C4-2B (cell line): ENCODE measurements around the gene TSPAN2.

Experiments used
- ZFX ChIP-seq: fragments of 450-650 bp; IDR thresholded peaks from 2 replicates; pipeline ENCODE4 v1.6.1; 2017
- TF ChIP-seq, protein P1 (sequence below): fragments of 450-650 bp; conservative IDR thresholded peaks from 2 replicates; pipeline ENCODE4 v1.5.1; 2017; ENCODE audit warnings: mild to moderate bottlenecking

DNA sequence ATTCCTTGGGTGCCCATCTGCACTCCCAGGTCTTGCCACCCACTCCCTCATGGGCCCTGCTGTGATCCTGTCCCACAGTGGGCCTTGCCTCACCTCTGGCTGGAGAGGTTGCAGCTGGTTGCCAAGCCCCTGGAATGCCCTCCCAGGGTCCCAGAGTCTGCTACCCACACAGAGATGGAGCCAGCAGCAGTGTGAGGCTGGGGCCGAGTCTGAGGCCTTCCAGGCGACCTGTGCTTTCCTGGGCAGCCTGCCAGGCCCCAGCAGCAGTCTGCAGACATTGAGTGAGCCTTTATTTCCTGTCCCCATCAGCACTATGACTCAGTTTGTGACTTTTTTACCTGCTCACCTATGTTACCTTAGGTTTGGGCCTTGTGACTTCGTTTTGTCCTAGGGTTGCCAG lies 25.0 kb upstream of the TSPAN2 start:
- no peak for TF ChIP-seq ZFX
- TF ChIP-seq, protein P1, sequence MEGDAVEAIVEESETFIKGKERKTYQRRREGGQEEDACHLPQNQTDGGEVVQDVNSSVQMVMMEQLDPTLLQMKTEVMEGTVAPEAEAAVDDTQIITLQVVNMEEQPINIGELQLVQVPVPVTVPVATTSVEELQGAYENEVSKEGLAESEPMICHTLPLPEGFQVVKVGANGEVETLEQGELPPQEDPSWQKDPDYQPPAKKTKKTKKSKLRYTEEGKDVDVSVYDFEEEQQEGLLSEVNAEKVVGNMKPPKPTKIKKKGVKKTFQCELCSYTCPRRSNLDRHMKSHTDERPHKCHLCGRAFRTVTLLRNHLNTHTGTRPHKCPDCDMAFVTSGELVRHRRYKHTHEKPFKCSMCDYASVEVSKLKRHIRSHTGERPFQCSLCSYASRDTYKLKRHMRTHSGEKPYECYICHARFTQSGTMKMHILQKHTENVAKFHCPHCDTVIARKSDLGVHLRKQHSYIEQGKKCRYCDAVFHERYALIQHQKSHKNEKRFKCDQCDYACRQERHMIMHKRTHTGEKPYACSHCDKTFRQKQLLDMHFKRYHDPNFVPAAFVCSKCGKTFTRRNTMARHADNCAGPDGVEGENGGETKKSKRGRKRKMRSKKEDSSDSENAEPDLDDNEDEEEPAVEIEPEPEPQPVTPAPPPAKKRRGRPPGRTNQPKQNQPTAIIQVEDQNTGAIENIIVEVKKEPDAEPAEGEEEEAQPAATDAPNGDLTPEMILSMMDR = no peak
